NCI-H345 treated with DMSO at 0.1 percent for 48 hours (cell line): ENCODE data around the gene FREM1.
A peak's percentile ranks its signal among the peaks of the same experiment; 100 is the strongest.

ENCODE experiments used
- DNase-seq: peaks from one replicate; lab custom pipeline; 2025; ENCODE audit not compliant: unreplicated experiment; lab: John Stamatoyannopoulos, UW

FREM1 gene

GRCh38 chr9:14768405-14769229, 141.6 kb downstream of the FREM1 start:
- DNase-seq, result peak; percentile 39

GRCh38 chr9:14766299-14766698, 143.9 kb downstream of the FREM1 start:
- DNase-seq, result no peak

GRCh38 chr9:14761584-14761983, 148.6 kb downstream of the FREM1 start:
- no peak for DNase-seq

GRCh38 chr9:14760060-14760459, 150.2 kb downstream of the FREM1 start:
- no peak for DNase-seq

- DNase-seq, result no peak
Observed at GRCh38 chr9:14756291-14756690, 153.9 kb downstream of the FREM1 start.

- no peak for DNase-seq
Observed at GRCh38 chr9:14752871-14753270, 157.4 kb downstream of the FREM1 start.

- peak; percentile 25 for DNase-seq
Observed at GRCh38 chr9:14752271-14752670, 158.0 kb downstream of the FREM1 start.

GRCh38 chr9:14750821-14751220, 159.4 kb downstream of the FREM1 start:
- DNase-seq, result no peak

- DNase-seq, result no peak
Observed at GRCh38 chr9:14749741-14750211, 160.5 kb downstream of the FREM1 start.

GRCh38 chr9:14748373-14748772, 161.9 kb downstream of the FREM1 start:
- no peak for DNase-seq

GRCh38 chr9:14747111-14747510, 163.1 kb downstream of the FREM1 start:
- DNase-seq, result no peak

- DNase-seq, result no peak
Observed at GRCh38 chr9:14746626-14747025, 163.6 kb downstream of the FREM1 start.

- no peak for DNase-seq
Observed at GRCh38 chr9:14744768-14745167, 165.5 kb downstream of the FREM1 start.

GRCh38 chr9:14741369-14741768, 168.9 kb downstream of the FREM1 start:
- DNase-seq, result no peak

GRCh38 chr9:14733133-14733532, 177.1 kb downstream of the FREM1 start:
- DNase-seq, result no peak

GRCh38 chr9:14731294-14731981, 178.8 kb downstream of the FREM1 start:
- no peak for DNase-seq

- no peak for DNase-seq
Observed at GRCh38 chr9:14730461-14730898, 179.7 kb downstream of the FREM1 start.

GRCh38 chr9:14723301-14723700, 186.9 kb downstream of the FREM1 start:
- DNase-seq, result no peak

GRCh38 chr9:14722391-14723035, 187.7 kb downstream of the FREM1 start, which contains the start of gene CER1:
Gene CER1 (minus strand): TSS chr9:14722733. CDS start chr9:14722672, 61 bp downstream.
- DNase-seq, result peak; percentile 57

GRCh38 chr9:14719231-14719923, 190.9 kb downstream of the FREM1 start:
- no peak for DNase-seq

- DNase-seq, result no peak
Observed at GRCh38 chr9:14715102-14715501, 195.1 kb downstream of the FREM1 start.
